KOPT-K1 (cell line): ENCODE results near the gene TMEM272.
"Not testable (repeated sequence)": the region's sequence is repeated elsewhere in the genome, so short reads cannot be mapped to it uniquely, and the experiment has no call there.

Experiments
- H3K27ac ChIP-seq: fragments of 200-600 bp; sonication (generic); 2 replicates; pipeline ENCODE4 v1.5.1; 2016; ENCODE audit warnings: antibody characterized with exemption, mild to moderate bottlenecking, low read depth, low read length; ENCODE audit not compliant: poor library complexity, severe bottlenecking
- H3K36me3 ChIP-seq: fragments of 200-600 bp; sonication (generic); 2 replicates; pipeline ENCODE4 v1.5.1; 2017; ENCODE audit warnings: antibody characterized with exemption, mild to moderate bottlenecking, low read length, moderate library complexity; ENCODE audit not compliant: insufficient read depth
- H3K9me3 ChIP-seq: fragments of 200-600 bp; sonication (generic); 2 replicates; pipeline ENCODE4 v1.5.1; 2017; ENCODE audit warnings: antibody characterized with exemption, low read length, mild to moderate bottlenecking; ENCODE audit not compliant: insufficient read depth, poor library complexity, severe bottlenecking

TMEM272 gene

DNA sequence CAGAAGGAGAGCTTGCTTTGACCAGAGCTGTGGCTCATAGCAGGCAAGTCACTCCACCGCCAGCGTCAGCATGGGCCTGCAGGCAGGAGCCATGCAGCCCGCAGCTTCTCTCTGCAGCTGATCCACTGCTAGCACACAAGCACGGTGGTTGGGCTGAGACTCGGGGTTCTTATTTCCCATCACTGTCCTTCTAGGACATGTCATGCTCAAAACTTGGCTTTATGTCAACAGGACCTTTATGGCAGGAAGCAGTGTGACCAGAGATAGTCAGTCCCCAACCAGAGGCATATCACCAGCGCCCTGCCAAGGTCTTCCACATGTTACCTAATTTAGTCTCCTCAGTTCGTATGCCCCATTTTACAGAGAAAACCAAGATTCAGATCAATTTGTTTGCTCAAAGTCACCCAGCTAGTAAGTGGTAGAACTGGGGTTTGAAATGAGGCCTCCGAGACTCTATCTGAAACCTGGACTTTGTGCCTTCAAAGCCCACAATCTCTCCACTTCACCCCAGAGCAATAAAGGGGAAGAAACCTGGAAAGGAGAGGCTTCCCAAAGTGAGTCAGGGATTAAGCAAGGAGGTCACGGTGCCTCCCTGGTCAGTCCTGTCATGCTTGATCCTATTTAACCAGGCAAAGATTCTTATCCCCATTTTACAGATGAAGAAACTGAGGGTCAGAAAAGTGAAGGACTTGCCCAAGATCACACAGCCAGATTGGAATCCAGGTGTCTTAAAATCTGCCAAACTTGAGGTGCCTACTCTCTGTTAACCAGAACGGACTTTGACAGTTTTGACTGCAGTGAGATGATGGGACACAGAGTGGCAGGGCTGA lies 5.1 kb downstream of the TMEM272 start:
- no peak overlapping the region for H3K27ac ChIP-seq

GRCh38 chr13:51838240-51838846 lies 6.6 kb downstream of the TMEM272 start:
- Histone ChIP-seq H3K27ac (no peak overlapping the region), H3K36me3 (no peaks in the 10 kb centered on the region), H3K9me3 (no peaks in the 10 kb centered on the region)

More for the DNA sequence above, 5.1 kb downstream of the TMEM272 start:
- no peaks in the 10 kb centered on the region for H3K9me3 ChIP-seq
- no peaks in the 10 kb centered on the region for H3K36me3 ChIP-seq

DNA sequence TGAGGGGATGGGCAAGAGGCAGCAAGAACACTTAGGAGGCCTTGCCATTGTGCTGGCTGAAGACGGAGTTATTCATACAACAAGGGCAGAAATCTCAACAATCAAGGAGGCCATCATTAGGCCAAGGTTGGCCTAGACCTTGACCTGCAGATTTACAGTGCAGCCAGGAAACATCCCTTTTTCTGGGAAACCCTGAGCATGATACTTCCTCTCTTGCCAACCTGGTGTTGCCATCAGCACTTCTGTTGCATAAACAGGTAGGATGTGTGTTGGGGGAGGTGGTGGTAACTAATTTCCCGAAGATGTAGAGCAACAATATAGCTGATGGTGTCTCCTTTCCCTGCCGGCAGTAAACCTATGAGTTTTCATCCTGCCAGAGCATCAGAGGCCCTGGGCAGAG lies 8.0 kb downstream of the TMEM272 start:
- Histone ChIP-seq H3K27ac (no peak overlapping the region), H3K9me3 (no peaks in the 10 kb centered on the region), H3K36me3 (no peaks in the 10 kb centered on the region)

- H3K36me3 ChIP-seq, result no peaks in the 10 kb centered on the region
These were observed 10.3 kb downstream of the TMEM272 start for GRCh38 chr13:51834581-51835171.

GRCh38 chr13:51833980-51834379 lies 11.0 kb downstream of the TMEM272 start:
- Histone ChIP-seq H3K9me3 (no peaks in the 10 kb centered on the region), H3K27ac (no peak overlapping the region), H3K36me3 (no peaks in the 10 kb centered on the region)

More at GRCh38 chr13:51834581-51835171, 10.3 kb downstream of the TMEM272 start:
- H3K9me3 ChIP-seq, result no peaks in the 10 kb centered on the region
- no peak overlapping the region for H3K27ac ChIP-seq

DNA sequence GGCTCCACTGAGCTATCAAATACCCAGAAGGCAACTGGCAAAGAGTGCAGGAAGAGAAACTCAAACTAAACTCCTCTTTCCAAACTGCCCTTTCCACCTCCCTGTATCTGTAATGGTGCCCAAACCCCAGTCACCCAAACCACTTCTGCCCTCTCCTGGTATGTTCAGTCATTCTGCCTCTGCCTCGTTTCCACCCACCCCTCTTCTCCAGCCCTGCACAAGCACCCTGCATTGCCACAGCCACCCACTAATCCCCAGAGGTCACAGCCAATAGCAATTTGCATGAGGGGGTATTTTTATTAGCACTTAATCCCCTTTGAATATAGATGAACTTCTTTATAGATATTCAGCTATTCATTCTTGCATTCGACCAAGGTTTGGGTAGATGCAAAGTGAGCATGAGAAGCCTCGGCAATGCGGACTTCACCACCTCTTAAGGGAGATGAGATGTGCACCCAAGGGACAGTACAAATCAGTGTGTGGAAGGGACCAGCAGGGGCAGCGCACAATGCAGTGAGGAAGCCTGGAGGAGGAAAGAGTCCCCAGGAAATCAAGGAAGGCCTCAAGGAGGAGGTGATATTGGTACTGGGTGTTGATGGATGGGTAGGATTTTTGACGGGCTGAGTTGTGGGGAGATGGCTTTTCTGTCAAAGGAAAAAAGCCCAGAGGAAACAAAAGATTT lies 12.4 kb downstream of the TMEM272 start:
- Histone ChIP-seq H3K9me3 (no peaks in the 10 kb centered on the region), H3K36me3 (no peaks in the 10 kb centered on the region), H3K27ac (no peak overlapping the region)

- no peak overlapping the region for H3K27ac ChIP-seq
- H3K9me3 ChIP-seq, result no peaks in the 10 kb centered on the region
- no peaks in the 10 kb centered on the region for H3K36me3 ChIP-seq
These were observed 13.5 kb downstream of the TMEM272 start for GRCh38 chr13:51831519-51831918.

GRCh38 chr13:51829568-51829899 lies 15.4 kb downstream of the TMEM272 start:
- Histone ChIP-seq H3K9me3 (no peaks in the 10 kb centered on the region), H3K27ac (no peak overlapping the region), H3K36me3 (no peaks in the 10 kb centered on the region)

DNA sequence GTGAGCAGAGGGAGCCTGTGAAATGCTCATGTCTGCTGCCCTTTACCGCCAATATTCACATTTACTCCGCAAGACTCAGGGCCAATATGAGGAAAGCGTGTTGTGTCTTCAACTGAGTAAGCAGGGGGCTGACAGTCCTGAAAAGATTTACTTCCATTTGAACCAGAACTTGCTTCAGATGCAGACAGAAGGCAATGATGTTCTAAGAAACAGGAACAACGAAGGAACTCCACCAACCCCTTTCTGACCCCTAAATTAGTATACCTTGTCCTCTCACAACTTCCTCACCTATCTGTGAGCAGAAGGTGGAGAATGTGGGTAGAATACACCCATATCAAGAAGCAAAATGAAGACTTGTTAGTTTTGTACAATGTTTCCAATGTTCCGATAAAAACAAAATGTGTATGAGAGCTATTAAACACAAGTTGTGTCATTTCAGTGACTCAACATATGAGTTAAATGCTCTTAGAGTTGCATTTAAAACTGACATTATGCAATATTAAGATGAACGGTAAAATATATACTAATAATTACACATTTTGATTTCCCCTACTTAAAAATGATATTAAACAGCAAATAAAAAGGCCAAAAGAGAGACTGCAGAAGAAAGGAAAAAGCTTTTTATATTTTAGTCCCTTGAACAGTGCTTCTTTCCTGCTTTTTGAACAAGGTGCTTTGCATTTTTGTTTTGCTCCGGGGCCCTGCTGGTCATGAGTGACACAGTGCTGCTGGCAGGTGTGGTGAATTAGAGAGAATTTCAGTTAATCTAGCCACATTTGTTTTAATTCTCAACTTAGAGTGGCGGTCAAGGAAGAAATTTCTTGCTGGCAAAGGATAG lies 16.0 kb downstream of the TMEM272 start:
- Histone ChIP-seq H3K27ac (no peak overlapping the region), H3K36me3 (no peaks in the 10 kb centered on the region), H3K9me3 (no peaks in the 10 kb centered on the region)

DNA sequence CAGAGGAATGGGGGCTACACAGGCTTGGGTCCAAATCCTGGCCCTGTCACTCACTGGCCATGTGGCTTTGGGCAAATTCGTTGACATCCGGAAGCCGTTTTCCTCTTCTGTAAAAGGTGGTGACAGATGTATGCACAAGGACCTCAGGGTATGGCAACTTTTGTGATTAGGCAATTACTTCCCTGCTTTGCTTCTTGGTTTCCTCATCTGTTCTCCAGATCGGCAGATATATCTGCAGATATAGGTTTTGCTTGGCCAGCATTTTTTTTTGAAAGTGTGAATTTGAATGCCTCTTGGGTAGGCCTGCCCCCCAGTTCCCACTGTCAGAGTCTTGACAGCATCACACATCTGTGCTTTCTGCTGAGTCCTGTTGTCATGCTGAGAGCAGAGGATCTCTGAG lies 17.7 kb downstream of the TMEM272 start:
- Histone ChIP-seq H3K9me3 (no peaks in the 10 kb centered on the region), H3K36me3 (no peaks in the 10 kb centered on the region), H3K27ac (no peak overlapping the region)

- Histone ChIP-seq H3K27ac (no peak overlapping the region), H3K9me3 (no peaks in the 10 kb centered on the region), H3K36me3 (no peaks in the 10 kb centered on the region)
These were observed 18.4 kb downstream of the TMEM272 start for GRCh38 chr13:51826606-51827005.

- Histone ChIP-seq H3K27ac (peak overlapping the region; percentile 33), H3K9me3 (no peaks in the 10 kb centered on the region), H3K36me3 (no peaks in the 10 kb centered on the region)
These were observed 19.2 kb downstream of the TMEM272 start for GRCh38 chr13:51825681-51826254.

GRCh38 chr13:51825165-51825592 lies 19.8 kb downstream of the TMEM272 start:
- Histone ChIP-seq H3K27ac (peak overlapping the region; percentile 33), H3K36me3 (no peaks in the 10 kb centered on the region), H3K9me3 (no peaks in the 10 kb centered on the region)

- not testable (repeated sequence) for H3K9me3 ChIP-seq, H3K27ac ChIP-seq
These were observed 20.3 kb downstream of the TMEM272 start for GRCh38 chr13:51824712-51825111.

More at GRCh38 chr13:51824712-51825111, 20.3 kb downstream of the TMEM272 start:
- H3K36me3 ChIP-seq, result not testable (repeated sequence)
